GM19099 (cell line): ENCODE measurements around the gene AIRE.

Experiments used
- POLR2A ChIP-seq: IDR thresholded peaks from 3 replicates; pipeline ENCODE4 v1.6.1; 2011; ENCODE audit warnings: low read depth; ENCODE audit not compliant: insufficient read length; ENCODE audit errors: extremely low read depth

AIRE gene

DNA sequence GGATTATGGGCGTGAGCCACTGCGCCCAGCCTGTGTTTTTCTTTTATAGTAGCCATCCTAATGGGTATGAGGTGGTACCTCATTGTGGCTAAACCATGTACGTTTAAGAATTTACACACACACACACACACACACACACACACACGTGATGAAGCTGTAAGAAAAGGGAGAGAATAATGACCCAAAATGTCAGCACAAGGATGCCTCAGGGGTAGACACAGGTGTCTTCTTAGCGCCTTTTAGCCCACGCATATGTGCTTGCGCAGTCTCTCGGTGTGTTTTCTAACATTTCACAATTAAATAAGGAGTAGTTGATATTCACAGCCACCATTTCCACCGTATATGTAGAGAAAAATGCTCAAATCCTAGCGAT is 13.4 kb downstream of the AIRE start:
- no peak for TF ChIP-seq POLR2A

DNA sequence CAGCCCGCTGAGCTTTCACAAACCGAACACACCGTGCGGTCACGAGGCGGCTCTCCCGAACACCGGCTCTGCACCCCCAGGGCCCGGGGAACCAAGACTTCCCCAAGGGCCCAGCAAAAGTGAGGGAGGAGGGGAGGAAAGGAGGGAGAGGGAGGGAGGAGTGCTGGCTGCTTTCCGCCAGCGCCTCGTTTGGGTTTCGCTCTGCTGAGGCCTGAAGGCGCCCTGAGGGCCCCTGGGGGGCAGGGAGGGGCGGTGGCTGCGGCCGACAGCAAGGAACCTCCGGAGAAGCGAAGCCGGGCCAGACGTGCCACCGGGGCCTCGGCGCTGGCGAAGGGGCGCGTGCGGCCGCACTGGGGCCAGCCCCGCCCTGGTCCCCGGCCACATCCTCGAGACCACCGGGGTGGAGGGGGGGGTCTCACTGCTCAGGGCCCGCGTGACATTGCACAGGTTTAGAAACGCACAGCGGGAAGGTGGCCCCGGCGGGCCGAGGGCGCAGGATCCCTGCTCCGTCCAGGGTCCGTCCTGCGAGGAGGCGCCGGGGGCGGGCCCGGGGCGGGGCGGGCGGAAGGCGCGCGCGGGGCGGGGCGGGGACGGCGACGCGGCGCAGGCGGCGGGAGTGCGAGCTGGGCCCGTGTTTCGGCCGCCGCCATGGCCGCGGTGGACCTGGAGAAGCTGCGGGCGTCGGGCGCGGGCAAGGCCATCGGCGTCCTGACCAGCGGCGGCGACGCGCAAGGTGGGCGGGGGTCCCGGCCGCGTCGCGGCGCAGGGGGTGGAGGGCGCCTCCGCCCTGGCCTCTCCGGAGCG is 14.0 kb downstream of the AIRE start, which contains the start of gene PFKL:
Gene PFKL, plus strand, starts transcription at position 596 of the 804 bp plus-strand sequence. Its CDS starts 53 bp downstream, at position 649.
- peak; percentile 66 for TF ChIP-seq POLR2A

GRCh38 chr21:44300262-44300959 is 14.7 kb downstream of the AIRE start:
- TF ChIP-seq POLR2A = peak; percentile 44

- TF ChIP-seq POLR2A = no peak
These were observed 15.5 kb downstream of the AIRE start for GRCh38 chr21:44301141-44301540.

DNA sequence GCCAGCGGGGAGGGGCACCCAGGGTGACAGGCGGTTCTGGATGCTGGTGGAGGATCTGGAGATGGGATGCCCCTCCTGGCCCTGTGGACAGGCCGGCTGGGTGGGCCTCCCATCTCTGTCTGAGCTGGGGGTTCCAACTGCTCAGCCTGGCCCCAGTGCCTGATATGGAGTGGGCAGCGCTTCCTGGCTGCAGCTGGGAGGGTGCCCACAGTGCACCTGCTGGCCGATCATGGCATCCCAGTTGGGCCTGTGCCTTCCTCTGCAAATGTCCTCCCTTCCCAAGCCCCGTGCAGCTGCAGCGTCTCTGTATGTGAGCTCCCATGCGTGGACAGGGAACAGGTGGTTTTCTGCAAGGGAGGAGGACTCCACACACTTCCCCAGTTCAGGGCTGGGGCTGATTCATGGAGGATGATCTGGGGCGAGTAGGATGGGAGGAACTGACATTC is 16.3 kb downstream of the AIRE start:
- no peak for TF ChIP-seq POLR2A

DNA sequence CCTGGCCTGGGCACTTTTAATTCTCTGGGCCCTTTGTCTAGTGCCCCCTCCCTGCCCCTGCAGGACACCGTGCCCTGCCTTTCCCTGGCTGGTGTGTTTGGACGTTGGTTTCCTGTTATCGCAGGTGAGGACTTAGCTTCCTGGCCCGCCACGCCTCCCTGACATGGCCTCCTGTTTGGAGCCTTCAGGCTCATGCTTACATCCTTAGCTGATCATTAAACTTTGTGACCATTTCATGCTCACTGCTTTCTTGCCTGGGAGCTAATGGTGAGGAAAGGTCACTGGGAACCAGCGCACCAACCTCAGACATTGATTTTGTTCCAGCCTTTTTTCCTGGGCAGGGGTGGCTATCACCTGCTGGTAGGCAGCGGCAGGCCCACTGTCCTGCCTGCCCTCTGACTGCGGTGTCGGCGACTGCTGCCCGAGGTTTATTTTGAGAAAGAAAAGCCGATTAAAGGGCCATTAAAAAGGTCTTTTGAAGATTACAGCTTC is 17.9 kb downstream of the AIRE start:
- no peak for TF ChIP-seq POLR2A

GRCh38 chr21:44304011-44304616 is 18.4 kb downstream of the AIRE start:
- no peak for TF ChIP-seq POLR2A

DNA sequence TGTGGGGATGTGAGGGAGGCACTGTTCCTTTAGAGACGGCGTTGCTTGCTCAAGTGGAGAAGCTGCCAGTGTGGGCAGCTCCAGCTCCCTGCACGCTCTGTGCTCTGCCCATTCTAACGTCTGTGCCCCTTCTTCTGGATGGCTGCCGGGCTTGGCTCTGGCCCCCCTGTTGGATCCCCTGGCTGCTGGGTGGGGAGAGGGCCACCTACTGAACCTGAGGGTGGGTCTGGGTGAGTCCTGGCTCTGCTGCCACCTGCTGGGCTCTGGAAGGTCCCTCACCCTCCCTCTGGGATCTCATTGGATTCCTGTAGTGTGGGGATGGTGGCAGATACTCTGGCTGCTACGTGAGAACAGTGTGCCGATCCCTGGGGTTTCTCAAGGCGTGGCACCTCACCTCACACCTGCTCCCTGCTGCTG is 19.2 kb downstream of the AIRE start:
- TF ChIP-seq POLR2A = no peak

- no peak for TF ChIP-seq POLR2A
These were observed 20.0 kb downstream of the AIRE start for GRCh38 chr21:44305691-44306090.

- TF ChIP-seq POLR2A = no peak
These were observed 21.4 kb downstream of the AIRE start for GRCh38 chr21:44306936-44307704.

DNA sequence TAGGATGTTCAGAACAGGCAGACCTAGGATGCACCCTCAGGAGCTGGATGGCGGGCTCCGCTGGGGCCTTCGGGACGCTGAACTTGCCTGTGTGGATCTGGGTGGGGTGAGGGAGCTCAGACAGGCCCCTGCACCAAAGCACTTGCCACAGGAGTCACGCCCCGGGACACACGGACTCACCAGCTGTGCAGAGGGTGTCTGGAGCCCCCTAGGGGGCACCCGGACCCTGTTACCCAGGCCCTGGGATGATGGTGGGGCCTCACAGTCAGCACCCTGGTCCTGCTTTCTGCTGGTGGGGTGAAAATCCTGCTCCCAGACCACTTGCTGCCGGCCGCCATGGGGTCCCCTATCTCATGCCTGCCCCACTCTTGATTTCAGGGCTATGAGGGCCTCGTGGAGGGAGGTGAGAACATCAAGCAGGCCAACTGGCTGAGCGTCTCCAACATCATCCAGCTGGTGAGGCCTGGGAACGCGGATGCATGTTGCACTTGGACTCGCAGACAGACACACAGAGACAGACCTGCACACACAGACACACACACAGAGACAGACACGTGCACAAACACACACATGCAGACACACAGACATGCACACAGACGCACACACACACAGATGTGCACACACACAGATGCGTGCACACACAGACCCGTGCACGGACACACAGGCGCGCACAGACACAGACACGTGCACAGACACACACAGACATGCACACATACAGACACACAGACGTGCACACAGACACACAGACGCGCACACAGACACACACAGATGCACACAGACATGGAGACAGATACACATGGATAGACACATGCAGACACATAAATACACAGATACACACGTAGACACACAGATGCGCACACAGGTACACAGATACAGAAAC is 25.2 kb downstream of the AIRE start:
- TF ChIP-seq POLR2A = no peak

- TF ChIP-seq POLR2A = no peak
These were observed 26.4 kb downstream of the AIRE start for GRCh38 chr21:44312089-44312488.

- TF ChIP-seq POLR2A = no peak
These were observed 27.0 kb downstream of the AIRE start for GRCh38 chr21:44312716-44313115.

DNA sequence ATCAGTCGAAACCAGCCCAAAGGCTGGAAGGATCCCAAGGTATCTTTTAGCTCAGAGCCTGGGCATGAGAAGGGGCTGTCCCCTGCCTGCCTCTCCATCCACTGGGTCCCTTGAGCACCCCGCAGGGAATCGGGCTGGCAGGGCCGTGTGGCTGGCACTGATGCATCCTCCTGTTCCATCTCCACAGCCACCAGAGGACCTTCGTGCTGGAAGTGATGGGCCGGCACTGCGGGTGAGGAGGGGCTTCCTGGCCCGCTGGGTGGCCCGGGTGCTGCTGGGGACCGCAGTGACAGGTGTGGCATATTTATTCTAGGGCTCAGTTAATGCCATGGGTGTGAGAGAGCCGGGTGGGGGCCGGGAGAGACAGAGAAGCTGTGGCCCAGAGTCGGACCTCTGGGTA is 27.8 kb downstream of the AIRE start:
- TF ChIP-seq POLR2A = no peak
